Putamen (tissue), 1 donor: Measurements from ENCODE around the gene DUSP8.
A peak's percentile ranks its signal among the peaks of the same experiment; 100 is the strongest.
"Not testable (repeated sequence)": the region's sequence is repeated elsewhere in the genome, so short reads cannot be mapped to it uniquely, and the experiment has no call there.

ENCODE experiments used
- DNase-seq: peaks from one replicate; pipeline ENCODE4 v3.0.0-alpha.2; 2016; ENCODE audit warnings: low spot score

Gene DUSP8

DNA sequence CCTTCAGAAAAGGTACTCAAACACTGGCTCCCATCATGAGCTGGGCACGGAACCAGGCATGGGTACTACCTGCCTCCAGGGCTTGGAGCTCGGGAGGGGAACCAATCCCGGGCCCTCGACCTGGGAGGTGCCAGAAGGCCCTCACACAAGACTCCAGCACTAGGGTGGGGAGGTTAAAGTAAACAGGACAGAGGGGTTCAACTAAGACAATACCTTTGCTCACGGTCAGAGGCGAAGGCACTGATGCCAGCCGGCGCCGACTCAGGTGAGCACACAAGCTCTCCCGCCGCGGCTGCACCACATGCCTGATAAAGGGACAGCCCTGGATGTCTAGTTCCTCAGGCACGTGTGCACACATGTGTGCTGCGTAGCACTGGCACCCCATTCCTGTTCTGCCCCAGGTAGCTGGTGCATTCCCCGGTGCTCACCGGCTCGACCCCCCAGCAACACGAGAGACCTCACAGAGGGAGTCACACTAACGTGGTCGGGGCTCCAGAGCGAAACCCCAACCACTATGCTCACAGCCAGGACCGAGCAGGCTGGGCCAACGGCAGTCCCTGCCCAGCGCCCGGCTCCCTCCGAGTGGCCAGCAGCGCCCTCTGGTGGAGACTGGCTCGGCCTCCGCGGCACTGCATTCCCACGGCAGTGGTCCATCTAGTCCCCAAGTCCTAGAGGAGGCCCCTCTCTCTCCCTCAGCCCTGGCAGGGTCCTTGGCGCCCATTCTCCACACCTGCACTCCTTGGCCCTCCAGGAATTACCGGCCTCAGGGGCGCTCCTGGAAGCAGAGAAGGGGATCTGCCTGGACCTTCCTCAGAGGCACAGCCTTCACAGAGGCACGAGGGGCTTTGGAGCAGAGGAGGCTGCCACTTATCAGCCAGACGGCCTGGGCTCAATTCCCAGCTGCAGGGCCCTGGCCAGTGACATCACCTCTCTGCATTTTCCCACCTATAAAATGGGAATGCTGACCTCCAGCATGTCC, 56.7 kb downstream of the DUSP8 start:
- peak; percentile 53 for DNase-seq

DNA sequence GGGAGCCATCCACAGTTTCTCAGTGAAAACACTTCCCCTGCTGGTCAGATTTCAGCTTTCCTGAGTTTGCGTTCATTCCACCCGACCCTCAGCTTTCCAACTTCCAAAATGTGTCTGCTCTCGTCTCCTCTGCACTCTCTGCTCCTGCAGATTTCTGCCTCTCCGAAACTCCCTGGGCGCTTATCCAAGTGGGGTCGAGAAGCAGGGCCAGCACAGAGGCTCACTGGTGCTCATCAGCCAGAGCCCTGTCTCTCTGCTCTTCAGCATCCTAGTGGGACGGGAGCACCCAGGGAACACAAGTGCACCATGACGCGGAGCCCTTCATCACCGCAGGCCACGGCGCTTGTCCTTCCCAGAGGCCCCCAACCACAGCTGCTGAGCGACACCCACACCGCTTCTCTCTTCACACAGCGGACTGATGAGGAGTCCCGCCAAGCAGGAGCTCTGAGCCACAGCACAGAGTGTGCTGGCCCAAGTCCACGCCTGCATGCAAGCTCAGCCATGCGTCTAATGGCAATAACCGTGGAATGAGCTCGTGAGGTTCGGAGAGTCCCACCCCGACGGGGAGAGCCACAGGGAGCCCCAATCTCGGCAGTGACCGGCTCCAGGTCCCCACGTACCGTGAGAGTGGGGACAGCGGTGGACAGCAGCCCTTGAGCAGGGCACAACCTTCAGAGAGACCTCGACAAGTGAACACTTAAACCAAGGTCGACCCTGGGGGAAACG, 57.6 kb downstream of the DUSP8 start:
- DNase-seq = no peak

DNA sequence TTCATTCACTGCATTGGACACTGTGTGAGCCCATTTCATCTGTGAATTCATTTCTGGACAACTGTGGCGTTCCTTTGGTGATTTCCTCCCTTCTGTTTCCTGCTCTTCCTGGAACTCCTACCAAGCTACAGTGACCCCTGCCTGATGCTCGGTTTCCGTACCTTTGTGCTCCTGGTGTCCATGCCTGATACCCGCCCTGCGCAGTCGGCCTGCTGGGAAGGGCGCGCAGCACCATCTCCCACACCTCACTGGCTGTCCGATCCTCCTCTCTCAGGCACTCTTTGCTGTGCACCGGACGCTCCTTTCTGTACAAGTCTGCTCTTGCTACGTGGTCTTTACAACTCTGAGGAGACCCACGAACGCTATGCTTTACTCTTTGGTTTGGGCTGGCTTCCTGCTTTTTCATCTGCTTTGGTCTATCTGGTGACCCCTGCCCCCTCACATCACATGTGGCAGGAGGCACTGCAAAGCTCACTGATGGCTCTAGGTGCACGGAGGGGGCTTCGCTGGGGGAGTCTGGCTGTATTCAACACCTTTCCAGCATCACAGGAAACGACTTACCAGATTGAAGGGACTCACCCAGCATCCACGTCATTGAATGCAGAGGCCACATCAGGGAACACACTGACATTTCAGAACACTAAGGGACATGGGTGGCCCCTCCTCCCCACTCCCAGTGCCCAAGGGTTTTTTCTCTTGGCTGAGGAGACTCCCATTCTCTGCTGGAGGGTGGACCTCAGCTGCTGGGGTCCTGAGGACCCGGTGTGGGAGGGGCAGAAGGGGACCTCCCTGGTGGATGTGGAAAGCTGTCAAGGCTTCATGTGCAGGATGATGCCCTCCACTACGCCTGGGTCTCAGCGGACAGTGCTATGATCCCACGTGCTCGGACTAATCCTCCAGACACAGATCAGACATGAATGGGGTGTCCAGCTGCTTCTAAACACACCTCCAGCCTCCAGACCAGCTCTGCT, 58.5 kb downstream of the DUSP8 start:
- DNase-seq = no peak

DNA sequence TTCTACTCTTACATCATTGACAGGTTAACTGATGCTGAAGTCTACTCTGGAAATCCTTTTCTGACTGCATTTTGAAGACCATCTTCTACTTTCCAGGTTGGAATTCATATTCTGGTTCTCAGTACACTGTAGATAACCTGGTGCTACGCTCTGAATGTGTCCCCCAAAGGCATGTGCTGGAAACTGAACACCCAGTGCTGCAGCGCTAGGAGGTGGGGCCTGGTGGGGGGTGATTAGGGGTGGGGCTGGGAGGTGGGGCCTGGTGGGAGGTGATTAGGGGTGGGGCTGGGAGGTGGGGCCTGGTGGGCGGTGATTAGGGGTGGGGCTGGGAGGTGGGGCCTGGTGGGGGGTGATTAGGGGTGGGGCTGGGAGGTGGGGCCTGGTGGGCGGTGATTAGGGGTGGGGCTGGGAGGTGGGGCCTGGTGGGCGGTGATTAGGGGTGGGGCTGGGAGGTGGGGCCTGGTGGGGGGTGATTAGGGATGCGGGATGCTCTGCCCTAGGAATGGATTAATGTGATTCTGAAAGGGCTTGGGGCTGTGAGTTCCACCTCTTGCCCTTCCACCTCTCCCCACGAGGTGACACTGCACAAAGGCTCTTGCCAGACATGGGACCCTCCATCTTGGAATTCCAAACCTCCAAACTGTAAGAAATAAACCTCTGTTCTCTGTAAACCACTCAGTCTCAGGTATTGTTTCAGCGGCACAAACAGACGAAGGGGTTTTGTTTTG, 59.4 kb downstream of the DUSP8 start:
- not testable (repeated sequence) for DNase-seq

DNA sequence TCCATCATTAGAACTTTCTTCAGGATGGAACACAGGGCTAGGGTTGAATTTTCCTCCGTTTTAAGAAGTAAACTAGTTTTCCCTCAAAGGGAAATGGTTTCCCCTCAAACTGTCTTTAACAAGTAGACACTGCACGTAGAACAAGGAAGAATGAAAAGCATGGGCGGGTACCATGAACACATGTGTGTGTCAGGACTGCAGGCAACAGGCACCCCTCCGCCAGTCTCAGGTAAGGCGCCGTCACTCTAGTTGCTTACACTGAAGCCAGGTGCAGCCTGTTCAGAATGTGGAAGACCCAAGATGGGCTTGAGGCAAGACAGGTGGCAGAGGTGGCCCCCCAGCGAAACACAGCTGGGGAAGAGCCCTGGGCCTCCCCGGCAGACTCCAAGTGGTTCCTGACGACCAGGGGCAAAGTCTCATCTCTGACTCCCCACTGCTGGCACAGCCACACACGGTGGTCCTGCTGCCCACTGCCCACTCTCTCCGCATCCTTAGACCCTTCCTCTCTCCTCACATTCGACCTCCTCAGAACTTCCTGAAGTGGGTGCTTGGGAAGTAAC, 60.1 kb downstream of the DUSP8 start:
- no peak for DNase-seq

DNA sequence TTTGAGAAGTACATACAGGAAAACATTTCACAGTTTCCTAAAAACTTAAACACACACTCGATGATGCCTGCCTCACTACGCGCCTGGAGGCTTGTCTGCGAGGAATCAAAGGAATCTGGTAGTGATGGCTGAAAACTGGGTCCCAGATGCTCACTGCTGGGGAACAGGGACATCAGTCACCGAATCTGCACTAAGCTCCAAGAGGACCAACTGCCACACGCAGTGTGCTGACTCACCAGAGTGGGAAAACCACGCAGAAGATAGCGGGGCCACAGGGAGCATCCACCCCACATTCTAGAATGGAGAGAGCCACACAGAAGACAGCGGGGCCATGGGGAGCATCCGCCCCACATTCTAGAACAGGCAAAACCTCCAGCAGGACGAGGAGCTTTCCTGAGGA, 61.1 kb downstream of the DUSP8 start:
- DNase-seq = no peak

GRCh38 chr11:1510351-1510750, 61.7 kb downstream of the DUSP8 start:
- not testable (repeated sequence) for DNase-seq

DNA sequence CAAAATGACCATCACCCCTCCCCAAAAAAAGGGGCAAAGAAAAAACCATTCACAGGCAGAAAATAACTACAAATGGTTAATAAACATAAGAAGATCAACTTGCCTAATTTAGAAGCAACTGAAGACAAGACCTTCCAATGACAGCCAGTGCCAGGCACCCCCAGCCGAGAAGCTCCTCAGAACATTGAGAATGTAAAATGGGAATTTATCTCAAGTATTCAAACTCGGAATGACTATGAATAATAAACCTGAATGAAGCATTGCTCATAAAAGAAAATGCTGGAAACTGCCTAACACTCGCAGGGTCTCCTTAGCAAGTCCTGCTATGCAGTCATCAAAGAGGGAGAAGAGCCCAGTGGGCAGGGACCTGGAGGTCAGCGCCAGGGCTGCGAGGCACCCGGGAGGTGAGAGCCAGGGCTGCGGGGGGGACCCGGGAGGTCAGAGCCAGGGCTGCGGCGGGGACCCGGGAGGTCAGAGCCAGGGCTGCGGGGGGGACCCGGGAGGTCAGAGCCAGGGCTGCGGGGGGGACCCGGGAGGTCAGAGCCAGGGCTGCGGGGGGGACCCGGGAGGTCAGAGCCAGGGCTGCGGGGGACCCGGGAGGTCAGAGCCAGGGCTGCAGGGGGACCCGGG, 62.3 kb downstream of the DUSP8 start:
- no peak for DNase-seq

DNA sequence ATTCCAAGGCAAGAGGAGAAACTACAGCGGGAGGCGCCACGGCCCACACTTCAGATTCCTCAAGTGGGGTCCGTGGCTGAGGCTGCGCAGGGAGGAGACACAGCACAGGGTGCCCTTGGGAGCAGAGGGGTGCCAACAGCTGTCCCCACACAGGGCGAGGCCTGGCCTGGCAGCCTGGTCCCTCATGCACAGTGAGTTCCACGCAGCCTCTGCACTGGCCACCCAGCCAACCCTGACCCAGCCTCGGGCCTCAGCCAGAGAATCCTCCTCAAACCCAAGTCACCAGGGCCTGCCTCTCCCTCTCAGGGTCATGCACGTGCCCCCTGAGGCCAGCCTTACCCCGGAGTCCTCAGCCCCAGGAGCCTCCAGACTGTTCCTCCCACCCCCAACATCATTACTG, 63.1 kb downstream of the DUSP8 start:
- no peak for DNase-seq

DNA sequence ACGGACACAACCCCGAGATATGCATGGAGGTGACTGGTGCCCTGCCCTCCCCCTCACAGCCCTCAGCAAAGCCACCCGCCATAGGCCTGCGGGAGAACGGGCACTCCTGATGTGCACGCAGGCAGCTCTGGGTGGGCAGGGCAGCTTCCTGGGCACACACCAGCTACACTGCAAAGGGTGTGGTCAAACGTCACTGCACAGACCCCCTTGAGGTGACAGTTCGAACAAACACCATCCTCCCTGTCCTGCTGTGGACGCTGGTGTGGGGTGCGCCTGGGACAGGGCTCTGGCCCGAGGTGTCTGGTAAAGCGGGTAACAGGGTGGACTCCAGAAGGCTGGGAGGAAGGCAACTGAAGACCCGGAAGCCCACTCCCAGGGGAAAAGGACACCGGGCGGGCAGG, 63.6 kb downstream of the DUSP8 start:
- DNase-seq = no peak

- no peak for DNase-seq
These were observed 64.5 kb downstream of the DUSP8 start for GRCh38 chr11:1507381-1508140.

GRCh38 chr11:1506981-1507380, 65.1 kb downstream of the DUSP8 start:
- DNase-seq = no peak

- DNase-seq = no peak
These were observed 66.6 kb downstream of the DUSP8 start for GRCh38 chr11:1505480-1505879.

- DNase-seq = no peak
These were observed 67.3 kb downstream of the DUSP8 start for GRCh38 chr11:1504581-1505290.

- no peak for DNase-seq
These were observed 67.9 kb downstream of the DUSP8 start for GRCh38 chr11:1504138-1504537.
